NCI-H345 (cell line): ENCODE data around the gene FAM47E.

Source experiments
- DNase-seq: peaks from one replicate; lab custom pipeline; 2025; lab: John Stamatoyannopoulos, UW

Gene FAM47E

DNA sequence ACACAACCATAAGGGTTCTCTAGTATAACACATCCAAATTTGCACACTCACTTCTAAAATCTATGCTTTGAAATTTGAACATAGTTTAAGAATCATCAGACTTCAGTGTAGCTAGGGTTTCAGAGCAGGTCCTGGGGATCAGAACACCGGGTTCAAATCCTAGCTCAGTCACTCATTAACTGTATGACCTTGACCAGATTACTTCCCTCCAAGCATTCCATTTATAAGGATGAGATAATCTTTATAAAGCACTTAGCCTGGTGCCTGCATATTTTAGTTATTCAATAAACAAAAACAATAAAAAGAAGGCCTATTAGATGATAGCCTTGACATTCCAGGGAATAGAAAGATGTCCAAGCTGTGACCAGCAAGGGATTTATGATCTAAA is 50.2 kb downstream of the FAM47E start:
- no peak for DNase-seq

GRCh38 chr4:76302826-76303438 is 51.4 kb downstream of the FAM47E start:
- no peak for DNase-seq

- no peak for DNase-seq
These were observed 53.6 kb downstream of the FAM47E start for GRCh38 chr4:76305033-76305687.

DNA sequence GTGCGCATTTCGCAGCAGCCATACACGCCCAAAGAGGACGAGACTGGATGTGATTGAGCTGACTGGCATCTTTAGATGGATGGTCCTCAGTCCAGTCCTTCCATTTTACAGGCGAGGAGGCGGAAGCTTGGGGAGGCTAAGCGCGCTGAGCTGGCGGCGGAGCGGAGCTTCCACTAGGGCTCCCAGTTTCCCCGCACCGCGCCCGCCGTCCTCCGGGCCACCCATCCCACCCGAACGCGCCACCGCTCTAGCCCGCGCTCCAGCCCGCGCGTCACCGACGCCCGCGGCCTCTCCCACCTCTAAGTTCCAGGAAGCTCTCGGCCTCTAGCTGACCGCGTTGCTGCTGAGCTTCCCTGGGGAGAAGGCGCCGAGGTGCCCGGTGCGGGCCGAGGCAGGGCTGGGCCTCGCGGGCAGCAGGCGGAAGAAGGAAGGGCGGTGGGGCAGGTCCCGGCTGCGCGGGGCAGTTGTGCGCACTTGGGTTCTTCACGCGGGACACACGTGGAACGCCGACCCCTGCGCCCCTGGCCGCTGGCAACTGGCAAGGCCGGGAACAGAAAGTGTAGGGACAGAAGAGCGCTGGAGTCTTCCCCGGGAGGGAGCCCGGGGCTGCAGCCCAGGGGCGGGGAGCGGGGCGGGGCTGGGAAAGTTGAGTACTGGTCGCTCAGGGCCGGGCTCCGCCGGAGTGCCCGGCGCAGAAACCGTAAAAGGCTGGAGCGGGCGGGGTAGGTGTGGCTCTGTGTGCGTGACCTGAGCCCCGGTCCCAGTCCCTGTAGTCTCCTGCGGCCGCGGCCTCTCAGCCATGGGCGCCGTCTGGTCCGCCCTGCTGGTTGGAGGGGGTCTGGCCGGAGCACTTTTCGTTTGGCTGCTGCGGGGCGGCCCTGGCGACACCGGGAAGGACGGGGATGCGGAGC is 54.7 kb downstream of the FAM47E start, which contains the start of gene STBD1:
Gene STBD1 (plus strand): TSS at position 763 of the 911 bp plus-strand sequence. CDS start 37 bp downstream, at position 800.
- DNase-seq: peak; percentile 26

DNA sequence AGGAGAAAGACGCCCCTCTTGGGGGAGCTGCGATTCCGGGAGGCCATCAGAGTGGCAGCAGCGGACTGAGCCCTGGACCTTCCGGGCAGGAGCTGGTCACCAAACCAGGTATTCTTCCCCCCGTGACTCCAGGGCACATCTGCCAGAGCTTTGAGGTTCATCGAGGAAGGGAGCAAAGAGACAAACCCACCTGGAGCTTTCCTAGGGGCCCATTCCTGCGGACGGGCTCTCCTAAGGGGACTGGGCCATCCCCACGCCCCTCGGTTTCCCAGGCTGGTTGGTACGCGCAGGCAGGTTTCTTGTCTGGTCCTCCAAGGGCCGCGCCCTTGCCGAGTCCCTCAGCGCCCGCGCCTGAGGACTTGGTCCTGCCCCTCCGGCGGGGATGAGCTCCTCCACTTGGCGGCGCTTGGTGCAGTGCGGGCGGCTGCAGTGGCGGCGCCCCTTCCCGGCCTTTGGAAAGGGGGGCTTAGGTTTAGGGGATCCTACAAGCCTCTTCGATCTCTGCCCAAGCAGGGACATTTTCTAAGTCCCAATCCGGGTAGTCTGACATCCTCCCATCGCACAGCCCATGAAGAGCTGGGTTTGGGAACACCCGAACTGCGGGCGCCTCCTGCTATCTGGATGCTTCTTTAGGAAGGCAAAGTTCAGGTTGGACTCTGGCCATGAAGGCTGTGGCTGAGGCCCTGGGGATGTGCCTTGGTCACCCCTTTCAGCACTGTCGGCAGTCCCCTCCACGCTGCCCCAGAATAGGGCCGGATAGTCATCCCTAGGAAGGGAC is 55.5 kb downstream of the FAM47E start:
- no peak for DNase-seq

- no peak for DNase-seq
These were observed 56.1 kb downstream of the FAM47E start for GRCh38 chr4:76307660-76308014.

DNA sequence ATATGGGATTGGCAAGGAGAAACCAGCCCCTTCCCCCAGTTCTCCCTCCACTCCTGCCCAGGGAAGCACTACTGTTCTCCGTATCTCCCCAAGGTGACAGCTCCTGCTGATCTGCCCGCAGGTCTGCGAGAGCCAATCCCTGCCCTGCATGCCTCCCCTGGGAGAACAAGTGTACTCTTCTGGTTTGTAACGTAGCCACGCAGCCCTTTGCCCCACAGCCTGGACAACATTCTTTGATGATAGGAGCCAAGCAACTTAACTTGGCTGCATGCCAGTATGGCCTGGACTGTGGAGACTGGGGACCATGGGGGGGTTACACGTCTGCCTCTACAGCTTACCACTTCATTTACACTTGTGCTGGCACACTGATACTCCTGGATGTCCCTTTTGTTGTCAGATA is 57.0 kb downstream of the FAM47E start:
- no peak for DNase-seq

DNA sequence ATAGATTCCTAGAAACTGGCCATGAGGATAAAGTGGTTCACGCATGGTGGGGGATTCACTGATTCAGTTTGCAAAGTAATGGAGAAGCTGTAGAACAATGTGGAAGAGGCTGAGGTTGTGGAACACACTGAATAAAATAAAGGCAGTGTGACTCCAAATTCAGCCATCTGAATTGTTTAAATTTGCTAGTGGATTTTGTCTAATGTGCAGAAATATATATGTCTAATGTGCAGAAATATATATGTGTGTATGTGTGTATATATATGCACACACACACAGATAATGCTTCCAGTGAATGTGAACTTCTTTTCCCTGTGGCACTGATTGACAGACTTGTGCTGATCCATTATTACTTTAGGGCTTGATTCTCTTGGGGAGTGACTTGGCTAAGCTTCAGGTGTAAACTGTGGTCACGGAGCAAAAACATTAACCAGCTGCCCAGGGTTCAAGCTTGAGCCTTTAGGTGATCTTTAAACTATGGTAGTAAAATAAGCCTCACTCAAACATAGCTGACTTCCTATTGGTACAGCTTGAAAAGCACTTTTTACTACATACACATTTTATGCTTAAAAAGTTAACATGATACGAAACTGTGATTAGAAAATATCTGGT is 58.5 kb downstream of the FAM47E start:
- no peak for DNase-seq

GRCh38 chr4:76310683-76311082 is 59.2 kb downstream of the FAM47E start:
- no peak for DNase-seq

- DNase-seq: no peak
These were observed 60.4 kb downstream of the FAM47E start for GRCh38 chr4:76311896-76312331.

DNA sequence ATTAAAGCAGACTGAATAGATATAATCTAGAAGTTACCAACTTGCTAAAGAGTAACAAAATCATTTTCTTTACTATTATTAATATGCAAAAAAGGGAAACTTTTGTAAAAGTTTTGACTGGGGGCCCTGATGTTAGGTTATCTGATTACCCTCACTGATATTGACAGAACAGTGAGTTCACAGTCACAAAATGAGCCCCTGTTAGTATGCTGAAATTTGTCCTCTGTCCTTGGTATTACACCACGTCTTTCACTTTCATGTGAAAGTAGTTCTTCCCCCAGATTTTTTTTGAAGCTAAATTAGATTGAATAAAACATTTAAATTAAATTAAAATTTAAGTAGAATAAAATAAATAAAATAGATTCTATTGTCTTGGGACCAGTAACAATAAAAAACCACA is 60.9 kb downstream of the FAM47E start:
- no peak for DNase-seq

- DNase-seq: no peak
These were observed 62.0 kb downstream of the FAM47E start for GRCh38 chr4:76313547-76313946.

- DNase-seq: no peak
These were observed 63.9 kb downstream of the FAM47E start for GRCh38 chr4:76315267-76315918.

- no peak for DNase-seq
These were observed 64.6 kb downstream of the FAM47E start for GRCh38 chr4:76316131-76316530.

GRCh38 chr4:76322236-76322635 is 70.7 kb downstream of the FAM47E start:
- no peak for DNase-seq

- DNase-seq: no peak
These were observed 73.6 kb downstream of the FAM47E start for GRCh38 chr4:76325072-76325471.

DNA sequence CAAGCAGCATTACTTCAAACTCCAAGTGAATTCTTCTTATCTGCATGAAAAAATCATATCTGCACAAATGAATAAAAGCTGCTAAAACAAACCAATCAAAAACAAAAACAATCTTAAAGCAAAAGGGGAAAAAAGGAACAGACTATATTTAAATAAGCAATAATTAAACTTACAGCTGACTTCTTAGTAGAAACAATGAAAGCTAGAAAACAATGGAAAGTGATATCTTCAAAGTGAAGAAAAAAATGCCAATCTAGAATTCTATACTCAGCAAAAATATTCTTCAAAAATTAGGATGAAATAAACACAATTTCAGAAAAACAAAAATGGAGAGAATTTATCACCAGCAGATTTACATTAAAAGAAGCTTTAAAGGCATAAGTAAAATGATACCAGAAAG is 75.0 kb downstream of the FAM47E start:
- no peak for DNase-seq
